H9 (cell line): ENCODE results near the gene MYO18B. TPM values are rescaled to one million over a fixed set of nuclear protein-coding genes. Genes with fewer than 3 reads are reported as not detected.

Experiments
- DNase-seq: peaks from one replicate; pipeline ENCODE4 v3.0.0-alpha.2; 2017
- H2AFZ ChIP-seq: one replicate; pipeline ENCODE4 v1.6.1; 2013; ENCODE audit warnings: mild to moderate bottlenecking, low read length, control low read depth, moderate library complexity
- H2AK5ac ChIP-seq: 2 replicates; pipeline ENCODE4 v1.6.1; 2013; ENCODE audit warnings: low read length, control low read depth, mixed read lengths; ENCODE audit not compliant: insufficient read length
- H2BK120ac ChIP-seq: one replicate; pipeline ENCODE4 v1.6.1; 2013; ENCODE audit warnings: low read depth, mild to moderate bottlenecking, low read length, control low read depth, inconsistent platforms; ENCODE audit not compliant: poor library complexity, severe bottlenecking
- H2BK12ac ChIP-seq: 2 replicates; pipeline ENCODE4 v1.6.1; 2013; ENCODE audit warnings: low read length, control low read depth, mixed read lengths, low read depth; ENCODE audit not compliant: insufficient read length
- H2BK15ac ChIP-seq: 2 replicates; pipeline ENCODE4 v1.6.1; 2013; ENCODE audit warnings: low read depth, low read length, control low read depth
- H2BK20ac ChIP-seq: one replicate; pipeline ENCODE4 v1.6.1; 2013; ENCODE audit warnings: low read depth, mild to moderate bottlenecking, low read length, control low read depth, inconsistent platforms; ENCODE audit not compliant: poor library complexity, severe bottlenecking
- H2BK5ac ChIP-seq: 2 replicates; pipeline ENCODE4 v1.6.1; 2013; ENCODE audit warnings: low read length, control low read depth, mixed read lengths; ENCODE audit not compliant: insufficient read length
- H3K14ac ChIP-seq: 2 replicates; pipeline ENCODE4 v1.6.1; 2013; ENCODE audit warnings: low read length, control low read depth; ENCODE audit not compliant: insufficient read depth
- H3K18ac ChIP-seq: 2 replicates; pipeline ENCODE4 v1.6.1; 2013; ENCODE audit warnings: low read depth, mild to moderate bottlenecking, mixed read lengths, low read length, control low read depth; ENCODE audit not compliant: insufficient read length
- H3K23ac ChIP-seq: 2 replicates; pipeline ENCODE4 v1.6.1; 2013; ENCODE audit warnings: low read length, control low read depth, mixed read lengths, low read depth; ENCODE audit not compliant: insufficient read length
- H3K23me2 ChIP-seq: 2 replicates; pipeline ENCODE4 v1.6.1; 2013; ENCODE audit warnings: low read depth, mild to moderate bottlenecking, mixed read lengths, low read length, control low read depth; ENCODE audit not compliant: insufficient read length, poor library complexity, severe bottlenecking
- H3K27ac ChIP-seq: 2 replicates; pipeline ENCODE4 v1.5.1; 2013; ENCODE audit warnings: low read length, control low read depth, mixed read lengths, low read depth; ENCODE audit not compliant: insufficient read length
- H3K27me3 ChIP-seq: 2 replicates; pipeline ENCODE4 v1.6.1; 2013; ENCODE audit warnings: low read length, control low read depth, inconsistent platforms; ENCODE audit not compliant: insufficient read depth
- H3K4ac ChIP-seq: 2 replicates; pipeline ENCODE4 v1.6.1; 2013; ENCODE audit warnings: low read depth, mild to moderate bottlenecking, control low read depth, inconsistent platforms, low read length, moderate library complexity
- H3K4me1 ChIP-seq: 2 replicates; pipeline ENCODE4 v1.6.1; 2013; ENCODE audit warnings: low read length, control low read depth, inconsistent platforms; ENCODE audit not compliant: insufficient read depth
- H3K4me2 ChIP-seq: 2 replicates; pipeline ENCODE4 v1.6.1; 2013; ENCODE audit warnings: low read length, control low read depth, mixed read lengths; ENCODE audit not compliant: insufficient read length, insufficient read depth
- H3K56ac ChIP-seq: 2 replicates; pipeline ENCODE4 v1.6.1; 2013; ENCODE audit warnings: low read depth, mild to moderate bottlenecking, mixed read lengths, low read length, control low read depth; ENCODE audit not compliant: insufficient read length
- H3K79me1 ChIP-seq: 2 replicates; pipeline ENCODE4 v1.6.1; 2013; ENCODE audit warnings: low read depth, mild to moderate bottlenecking, moderate library complexity, low read length, control low read depth, inconsistent platforms; ENCODE audit not compliant: insufficient read depth, poor library complexity, severe bottlenecking
- H3K79me2 ChIP-seq: 2 replicates; pipeline ENCODE4 v1.6.1; 2013; ENCODE audit warnings: low read length, control low read depth, inconsistent platforms; ENCODE audit not compliant: insufficient read depth
- H3K9ac ChIP-seq: 2 replicates; pipeline ENCODE4 v1.6.1; 2013; ENCODE audit warnings: low read length, control low read depth, mixed read lengths; ENCODE audit not compliant: insufficient read length; ENCODE audit errors: extremely low read depth
- H3K9me3 ChIP-seq: one replicate; pipeline ENCODE4 v1.6.1; 2013; ENCODE audit warnings: low read depth, low read length, inconsistent platforms; ENCODE audit not compliant: control insufficient read depth
- H3T11ph ChIP-seq: one replicate; pipeline ENCODE4 v1.6.1; 2013; ENCODE audit warnings: mild to moderate bottlenecking, low read length, control low read depth, inconsistent platforms
- H4K20me1 ChIP-seq: one replicate; pipeline ENCODE4 v1.6.1; 2013; ENCODE audit not compliant: control insufficient read depth, insufficient read length, insufficient read depth
- H4K5ac ChIP-seq: 2 replicates; pipeline ENCODE4 v1.6.1; 2013; ENCODE audit warnings: low read depth, mild to moderate bottlenecking, mixed read lengths, low read length, control low read depth; ENCODE audit not compliant: insufficient read length
- H4K8ac ChIP-seq: replicated peaks from 2 replicates; pipeline ENCODE4 v1.6.1; 2013; ENCODE audit warnings: low read length, control low read depth, mixed read lengths, low read depth; ENCODE audit not compliant: insufficient read length
- H4K91ac ChIP-seq: 2 replicates; pipeline ENCODE4 v1.6.1; 2013; ENCODE audit warnings: low read depth, mild to moderate bottlenecking, moderate library complexity, mixed read lengths, low read length, control low read depth; ENCODE audit not compliant: insufficient read length
- H3K27ac Mint-ChIP-seq, 3 experiments: 2 replicates in 2 of 3; 3 replicates in 1 of 3; pipeline ENCODE4 v1.8.0; 2020 to 2021; ENCODE audit warnings: mixed read lengths in 3 of 3, mild to moderate bottlenecking in 1 of 3, moderate library complexity in 1 of 3
- H3K27me3 Mint-ChIP-seq: 2 replicates; pipeline ENCODE4 v1.8.0; 2021; ENCODE audit warnings: low read depth, mild to moderate bottlenecking, moderate library complexity, mixed read lengths
- H3K36me3 Mint-ChIP-seq, 3 experiments: 2 replicates in 2 of 3; 3 replicates in 1 of 3; pipeline ENCODE4 v1.8.0; 2020 to 2021; ENCODE audit warnings: low read depth in 3 of 3, mixed read lengths in 3 of 3; ENCODE audit not compliant: insufficient read depth in 1 of 3
- H3K4me1 Mint-ChIP-seq, 2 experiments: 2 replicates each; pipeline ENCODE4 v1.8.0; 2020; ENCODE audit warnings: mixed read lengths in 2 of 2
- H3K4me3 Mint-ChIP-seq, 2 experiments: 2 replicates in 1 of 2; 3 replicates in 1 of 2; pipeline ENCODE4 v1.8.0; 2020 to 2021; ENCODE audit warnings: mild to moderate bottlenecking in 2 of 2, mixed read lengths in 2 of 2, moderate library complexity in 1 of 2
- H3K9me3 Mint-ChIP-seq, 2 experiments: 2 replicates in 1 of 2; 3 replicates in 1 of 2; pipeline ENCODE4 v1.8.0; 2020; ENCODE audit warnings: mild to moderate bottlenecking in 2 of 2, mixed read lengths in 2 of 2, moderate library complexity in 1 of 2
- CTCF ChIP-seq: fragments of 200-600 bp; sonication (generic); conservative IDR thresholded peaks from 3 replicates; pipeline ENCODE4 v1.8.0; 2021; ENCODE audit warnings: antibody characterized with exemption, mild to moderate bottlenecking
- WGBS: extraction: QIAGEN DNeasy Blood & Tissue Kit; methylation state at CpG from one replicate; pipeline ENCODE4 v1.1.7; 2013; ENCODE audit warnings: missing lambda C conversion rate, low lambda C conversion rate, mixed read lengths; ENCODE audit not compliant: insufficient read length; ENCODE audit errors: extremely low coverage; 5-methylcytosine and 5-hydroxymethylcytosine counted together
- total RNA-seq: library from RNA; stranded (reverse); gene quantifications from 2 replicates; pipeline ENCODE4 v1.2.1, GENCODE V29; 2021

Gene MYO18B
- total RNA-seq, 1 experiment from 2014 or later: 0.46 TPM

GRCh38 chr22:26045860-26046259, 303.9 kb downstream of the MYO18B start:
- H3K79me1 ChIP-seq: no peaks in the 10 kb centered on the region
- no peak overlapping the region for H3K56ac ChIP-seq
- no peaks in the 10 kb centered on the region for H3K23me2 ChIP-seq
- Mint-ChIP-seq H3K27ac (no peak overlapping the region), H3K36me3 (no peaks in the 10 kb centered on the region), H3K9me3 (no peaks in the 10 kb centered on the region; a peak in 1 of 5 replicates), H3K4me3 (no peak overlapping the region), H3K4me1 (peaks cover 6 to 9% of the 10 kb centered on the region in 2 experiments; a peak in 3 of 4 replicates), H3K27me3 (peaks cover 2% of the 10 kb centered on the region; the same call in 1 of the 2 replicates)
- no peak for DNase-seq
- no peak overlapping the region for H2BK20ac ChIP-seq
- no peak overlapping the region for H2BK15ac ChIP-seq
- no peaks in the 10 kb centered on the region for H3K27me3 ChIP-seq
- no peak overlapping the region for H3T11ph ChIP-seq
- H2BK5ac ChIP-seq: no peak overlapping the region
- no peaks in the 10 kb centered on the region for H4K20me1 ChIP-seq
- H4K5ac ChIP-seq: no peak overlapping the region
- WGBS: no CpG with 5 or more reads among the region's 3 CpGs
- H3K18ac ChIP-seq: no peak overlapping the region
- no peaks in the 10 kb centered on the region for H3K9me3 ChIP-seq
- H3K4ac ChIP-seq: no peak overlapping the region
- H4K8ac ChIP-seq: no peak overlapping the region
- no peak for TF ChIP-seq CTCF
- no peak overlapping the region for H4K91ac ChIP-seq
- H3K4me1 ChIP-seq: no peaks in the 10 kb centered on the region
- no peak overlapping the region for H2AK5ac ChIP-seq
- no peak overlapping the region for H2BK12ac ChIP-seq
- no peak overlapping the region for H3K14ac ChIP-seq
- no peak overlapping the region for H2BK120ac ChIP-seq
- no peak overlapping the region for H2AFZ ChIP-seq
- H3K9ac ChIP-seq: no peak overlapping the region
- no peaks in the 10 kb centered on the region for H3K79me2 ChIP-seq
- no peak overlapping the region for H3K27ac ChIP-seq
- H3K4me2 ChIP-seq: no peak overlapping the region
- H3K23ac ChIP-seq: no peak overlapping the region
